GM13976 (cell line): ENCODE data around the gene CORO6.
A peak's percentile ranks its signal among the peaks of the same experiment; 100 is the strongest.

Source experiments
- DNase-seq: peaks from one replicate; pipeline ENCODE4 v3.0.0; 2012; ENCODE audit warnings: low spot score
- in situ Hi-C: fragments of 300-500 bp; cut with MboI; formaldehyde crosslinking; loops from one replicate; pipeline ENCODE4 v1.12.0; 2022; ENCODE audit warnings: low sequenced_read_pairs, mixed read lengths, inconsistent platforms; ENCODE audit not compliant: unreplicated experiment
- TF ChIP-seq, protein P1 (sequence below): IDR thresholded peaks from 2 replicates; pipeline ENCODE4 v1.5.1; 2012; ENCODE audit warnings: borderline replicate concordance, mild to moderate bottlenecking; ENCODE audit not compliant: insufficient read depth; ENCODE audit errors: extremely low read depth, missing control alignments, control extremely low read depth

CORO6 gene

GRCh38 chr17:29590411-29591145 lies 32.1 kb downstream of the CORO6 start:
- TF ChIP-seq, protein P1, sequence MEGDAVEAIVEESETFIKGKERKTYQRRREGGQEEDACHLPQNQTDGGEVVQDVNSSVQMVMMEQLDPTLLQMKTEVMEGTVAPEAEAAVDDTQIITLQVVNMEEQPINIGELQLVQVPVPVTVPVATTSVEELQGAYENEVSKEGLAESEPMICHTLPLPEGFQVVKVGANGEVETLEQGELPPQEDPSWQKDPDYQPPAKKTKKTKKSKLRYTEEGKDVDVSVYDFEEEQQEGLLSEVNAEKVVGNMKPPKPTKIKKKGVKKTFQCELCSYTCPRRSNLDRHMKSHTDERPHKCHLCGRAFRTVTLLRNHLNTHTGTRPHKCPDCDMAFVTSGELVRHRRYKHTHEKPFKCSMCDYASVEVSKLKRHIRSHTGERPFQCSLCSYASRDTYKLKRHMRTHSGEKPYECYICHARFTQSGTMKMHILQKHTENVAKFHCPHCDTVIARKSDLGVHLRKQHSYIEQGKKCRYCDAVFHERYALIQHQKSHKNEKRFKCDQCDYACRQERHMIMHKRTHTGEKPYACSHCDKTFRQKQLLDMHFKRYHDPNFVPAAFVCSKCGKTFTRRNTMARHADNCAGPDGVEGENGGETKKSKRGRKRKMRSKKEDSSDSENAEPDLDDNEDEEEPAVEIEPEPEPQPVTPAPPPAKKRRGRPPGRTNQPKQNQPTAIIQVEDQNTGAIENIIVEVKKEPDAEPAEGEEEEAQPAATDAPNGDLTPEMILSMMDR: no peak
- DNase-seq: no peak
- in situ Hi-C loops: no loop called here

GRCh38 chr17:29589524-29590410 lies 32.9 kb downstream of the CORO6 start, which contains the start of gene GIT1:
GIT1 (minus strand) TSS chr17:29589648; CDS start chr17:29589378, 270 bp downstream.
- in situ Hi-C loops: no loop called here
- peak; percentile 97 for DNase-seq

GRCh38 chr17:29588562-29589411 lies 33.9 kb downstream of the CORO6 start:
- no peak for DNase-seq
- TF ChIP-seq, protein P1: no peak
- in situ Hi-C loops: no loop called here

More at GRCh38 chr17:29589524-29590410, 32.9 kb downstream of the CORO6 start, which contains the start of gene GIT1:
- TF ChIP-seq, protein P1: peak; percentile 3

GRCh38 chr17:29588017-29588561 lies 34.6 kb downstream of the CORO6 start:
- in situ Hi-C loops: no loop called here
- TF ChIP-seq, protein P1: no peak
- DNase-seq: no peak

- DNase-seq: no peak
- in situ Hi-C loops: no loop called here
- TF ChIP-seq, protein P1: no peak
Observed at GRCh38 chr17:29587591-29587990, 35.1 kb downstream of the CORO6 start.

DNA sequence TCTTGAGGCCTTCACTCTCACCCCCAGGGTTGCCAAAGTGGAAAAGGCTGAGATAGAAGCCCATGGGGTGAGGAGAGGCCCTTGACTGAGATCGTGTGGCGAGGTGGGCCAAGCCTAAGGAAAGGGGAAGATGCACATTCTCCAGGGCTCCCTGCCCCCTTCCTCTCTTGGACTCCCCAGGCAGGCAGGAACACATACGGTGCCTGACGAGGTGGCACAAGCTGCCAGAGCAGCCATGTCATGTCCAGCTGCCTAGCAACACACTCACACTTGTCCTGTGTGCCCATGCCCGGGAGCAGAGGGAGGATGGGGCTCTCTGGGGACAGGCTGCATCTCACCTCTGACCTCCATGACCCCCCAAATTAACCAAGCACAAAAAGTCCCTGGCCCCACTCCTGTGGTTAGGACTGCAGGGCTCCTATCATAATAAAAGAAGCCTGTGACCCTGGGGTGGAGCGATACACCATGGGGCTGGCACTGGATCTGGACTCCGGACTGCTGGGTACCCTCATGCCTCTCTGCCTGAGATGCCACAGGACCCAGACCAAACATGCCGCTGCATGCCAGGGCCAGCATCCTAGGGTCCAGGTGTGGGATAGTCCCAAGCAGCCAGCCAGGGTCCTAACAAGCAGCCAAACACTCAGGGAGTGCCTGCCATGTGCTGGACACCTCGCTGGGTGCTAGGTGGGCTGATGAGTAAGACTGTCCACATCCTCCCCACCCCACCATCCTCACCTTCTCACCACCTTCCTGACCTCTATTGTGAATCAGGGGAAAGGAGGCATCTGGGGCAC lies 35.8 kb downstream of the CORO6 start:
- TF ChIP-seq, protein P1: no peak
- in situ Hi-C loops: no loop called here
- DNase-seq: no peak
